Gastrocnemius medialis (tissue), 4 donors: ENCODE data around the gene BTG4.

Source experiments
- CTCF ChIP-seq, 5 experiments: fragments of 450-650 bp in 3 of 5; fragments of 200-600 bp in 2 of 5; sonication (generic) in 2 of 5; IDR thresholded peaks in 4 of 5; conservative IDR thresholded peaks in 1 of 5; 1 replicate in 4 of 5; 2 replicates in 1 of 5; pipeline ENCODE4 v1.5.1; 2016 to 2019; ENCODE audit warnings: antibody characterized with exemption in 5 of 5, mild to moderate bottlenecking in 3 of 5, moderate library complexity in 3 of 5
- POLR2A ChIP-seq, 2 donors: fragments of 450-650 bp; IDR thresholded peaks; one replicate each; pipeline ENCODE4 v1.6.1; 2017; ENCODE audit warnings: antibody characterized with exemption in 2 of 2, mild to moderate bottlenecking in 2 of 2, moderate library complexity in 2 of 2

DNA sequence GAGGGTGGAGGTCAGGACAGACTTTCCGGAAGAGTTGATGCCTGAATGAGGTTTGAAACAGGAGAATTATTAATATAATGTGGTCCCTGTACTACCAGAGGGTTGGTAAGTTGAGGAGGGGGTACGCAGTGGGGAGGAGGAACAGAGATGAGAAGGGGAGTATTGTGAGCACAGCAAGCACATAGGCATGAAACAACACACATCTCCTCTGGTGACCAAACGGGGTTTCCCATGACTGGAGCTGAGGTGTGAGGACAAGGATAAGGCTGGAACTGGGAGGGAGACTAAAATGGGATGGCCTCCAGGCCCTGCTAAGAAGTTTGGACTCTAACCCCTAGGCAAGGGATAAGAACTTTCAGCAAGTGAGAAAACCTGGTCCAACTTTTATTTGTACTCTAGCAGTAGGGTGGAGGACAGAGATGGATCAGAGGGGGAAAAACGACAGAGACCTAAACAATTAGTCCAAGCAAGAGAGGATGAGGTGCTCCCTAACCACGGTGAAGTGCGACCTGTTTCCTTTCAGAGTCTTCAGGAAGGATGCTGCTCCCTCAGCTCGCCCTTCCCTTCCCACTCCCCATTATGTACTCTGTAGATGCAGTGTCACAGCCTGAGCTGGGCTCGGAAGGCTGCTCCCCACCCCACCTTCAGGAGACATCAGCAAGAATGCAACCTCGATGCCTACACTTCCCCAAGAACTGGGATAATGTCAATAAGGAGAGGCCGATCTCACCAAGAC lies 59.2 kb downstream of the BTG4 start:
- TF ChIP-seq CTCF (IDR thresholded peaks at IDR 0.05 in 4 of 5, conservative IDR thresholded peaks at IDR 0.05 in 1 of 5) (no peak), POLR2A (IDR thresholded peaks at IDR 0.05) (no peak)
